Right cardiac atrium (tissue), 5 donors: Measurements from ENCODE around the gene PWP2. TPM values are rescaled to one million over a fixed set of nuclear protein-coding genes. Genes with fewer than 3 reads are reported as not detected.

ENCODE experiments used
- ATAC-seq, 2 donors: fragments of 200-7000 bp; cut with Tn5 transposase; one replicate each; pipeline versions ENCODE4 v1.8.0 to v1.9.1; 2020; ENCODE audit warnings: moderate library complexity in 2 of 2, mild to moderate bottlenecking in 1 of 2
- DNase-seq, 3 donors: peaks; one replicate each; pipeline ENCODE4 v3.0.0-alpha.2; 2020
- H3K27ac ChIP-seq: one replicate; pipeline ENCODE4 v1.5.1; 2013; ENCODE audit warnings: mild to moderate bottlenecking, low read length, control low read depth, moderate library complexity
- H3K27me3 ChIP-seq: one replicate; pipeline ENCODE4 v1.6.1; 2013; ENCODE audit not compliant: control insufficient read depth, insufficient read depth
- H3K4me1 ChIP-seq: one replicate; pipeline ENCODE4 v1.6.1; 2013; ENCODE audit warnings: low read length; ENCODE audit not compliant: control insufficient read depth, insufficient read depth
- H3K4me3 ChIP-seq: one replicate; pipeline ENCODE4 v1.5.1; 2013; ENCODE audit warnings: low read length, control low read depth
- H3K9me3 ChIP-seq: one replicate; pipeline ENCODE4 v1.6.1; 2013; ENCODE audit warnings: low read length; ENCODE audit not compliant: control insufficient read depth
- WGBS: extraction: QIAGEN DNeasy Blood & Tissue Kit; methylation state at CpG from one replicate; pipeline ENCODE4 v1.1.7; 2013; 5-methylcytosine and 5-hydroxymethylcytosine counted together
- intact Hi-C, 4 donors: fragments of 100-400 bp; cut with DNase I; formaldehyde crosslinking; loops; one replicate each; pipeline versions ENCODE4 v1.11.0 to v1.14.0; 2022 to 2023
- polyA plus RNA-seq: library from polyadenylated mRNA; stranded (reverse); fragments of 200-250 nt; gene quantifications from one replicate; pipeline ENCODE4 v1.2.3, GENCODE V29; 2013
- total RNA-seq, 4 donors: library from RNA; stranded (reverse); fragmentation: NEBNext Ultra II Directional; extraction: Animal tissue kit (Norgen Biotek cat#: 25700); gene quantifications; one replicate each; pipeline ENCODE4 v1.2.1, GENCODE V29; 2021
- donor health status: healthy with polysubstance abuse.
- donor health status: DM: no; HTN: yes; CAD: no.
- donor health status: DM: no; HTN: no; CAD: no.
- donor health status: DM: no; HTN: yes; CAD: no; lungs with severe emphysema.
- donor health status: DM: yes; HTN: yes; CAD: no.

PWP2 gene
- total and polyA plus RNA-seq, 5 donors = 0.94 to 8.9 (median 1.6) TPM

GRCh38 chr21:44067011-44067839 lies 40.0 kb upstream of the PWP2 start:
- intact Hi-C loops = no loop called here

GRCh38 chr21:44070391-44070790 lies 36.8 kb upstream of the PWP2 start:
- DNase-seq = no peak
- intact Hi-C loops = no loop called here

More at GRCh38 chr21:44067011-44067839, 40.0 kb upstream of the PWP2 start:
- DNase-seq (no peak), ATAC-seq (peak in 1 of 2 donors; percentile 9)
- Histone ChIP-seq H3K4me1 (no peaks in the 10 kb centered on the region), H3K9me3 (no peaks in the 10 kb centered on the region), H3K4me3 (no peak overlapping the region), H3K27ac (no peak overlapping the region), H3K27me3 (no peaks in the 10 kb centered on the region)
- WGBS = 79% methylated on average over 15 of the region's 15 CpGs

DNA sequence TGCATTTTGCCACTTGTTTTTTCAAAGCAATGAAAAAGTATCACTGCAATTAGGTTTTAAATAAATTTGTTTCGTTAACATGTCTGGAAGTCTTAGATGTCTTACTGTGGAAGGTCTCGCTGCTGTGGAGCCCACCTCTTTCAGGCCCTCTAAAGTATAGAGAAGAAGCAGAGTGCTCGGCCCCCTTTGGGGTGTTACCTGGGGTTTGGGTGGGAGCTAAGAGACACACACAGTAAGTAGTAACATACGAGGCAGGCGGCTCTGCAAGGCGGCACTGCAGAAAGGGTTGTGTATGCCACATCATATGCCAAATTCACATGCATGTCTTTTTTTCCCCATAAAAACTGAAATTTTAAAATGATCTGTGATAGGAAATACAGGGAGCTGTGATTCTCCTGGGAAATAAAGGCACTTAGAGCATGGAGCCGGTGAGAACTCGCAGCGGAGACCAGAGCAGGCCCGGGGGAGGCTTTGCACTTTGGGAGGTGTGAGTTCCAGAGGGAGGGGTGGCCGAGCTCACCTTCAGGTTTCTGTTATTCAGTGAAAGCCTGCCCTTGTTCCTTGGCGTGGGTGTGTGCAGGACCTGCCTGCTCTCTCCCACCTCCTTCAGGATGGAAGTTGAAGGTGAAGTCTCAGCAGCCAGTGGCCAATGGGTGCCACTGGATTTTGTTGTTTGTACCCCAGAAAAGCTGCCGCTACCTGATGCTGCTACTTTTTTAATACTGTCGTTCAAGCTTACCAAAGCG lies 35.7 kb upstream of the PWP2 start:
- no peaks in the 10 kb centered on the region for H3K27me3 ChIP-seq
- no peak overlapping the region for H3K4me3 ChIP-seq
- no peak overlapping the region for H3K27ac ChIP-seq
- no peaks in the 10 kb centered on the region for H3K9me3 ChIP-seq
- DNase-seq = no peak
- intact Hi-C loops = no loop called here
- 86% methylated on average over 15 of the region's 15 CpGs for WGBS
- H3K4me1 ChIP-seq = no peaks in the 10 kb centered on the region
- ATAC-seq = no peak

More at GRCh38 chr21:44070391-44070790, 36.8 kb upstream of the PWP2 start:
- Histone ChIP-seq H3K4me3 (no peak overlapping the region), H3K9me3 (no peaks in the 10 kb centered on the region), H3K27me3 (no peaks in the 10 kb centered on the region), H3K4me1 (no peaks in the 10 kb centered on the region), H3K27ac (no peak overlapping the region)
- 94% methylated on average over 7 of the region's 7 CpGs for WGBS
- no peak for ATAC-seq

DNA sequence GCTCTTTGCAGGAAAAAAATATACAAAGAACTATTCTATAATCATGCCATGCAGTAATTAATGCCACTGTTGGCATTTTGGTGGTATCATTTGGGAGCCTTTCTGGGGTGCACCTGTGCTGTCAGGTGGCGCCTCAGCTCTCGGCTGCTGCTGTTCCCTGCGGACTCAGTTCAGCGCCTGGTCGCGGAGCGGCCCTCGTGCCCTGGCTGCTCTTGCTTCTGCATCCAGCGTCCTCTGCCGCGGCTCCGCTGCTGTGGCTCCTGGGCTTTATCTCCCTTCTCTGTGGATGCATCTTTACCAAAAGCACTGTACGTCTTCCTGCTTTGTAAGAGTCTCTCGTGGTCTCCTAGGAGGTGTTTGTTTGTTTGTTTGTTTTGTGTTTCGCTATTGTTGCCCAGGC lies 35.1 kb upstream of the PWP2 start:
- H3K4me1 ChIP-seq = no peaks in the 10 kb centered on the region
- intact Hi-C loops = no loop called here
- no peak overlapping the region for H3K27ac ChIP-seq
- ATAC-seq = no peak
- H3K27me3 ChIP-seq = no peaks in the 10 kb centered on the region
- no peak overlapping the region for H3K4me3 ChIP-seq
- no peaks in the 10 kb centered on the region for H3K9me3 ChIP-seq
- no peak for DNase-seq
- WGBS = 95% methylated on average over 15 of the region's 15 CpGs

DNA sequence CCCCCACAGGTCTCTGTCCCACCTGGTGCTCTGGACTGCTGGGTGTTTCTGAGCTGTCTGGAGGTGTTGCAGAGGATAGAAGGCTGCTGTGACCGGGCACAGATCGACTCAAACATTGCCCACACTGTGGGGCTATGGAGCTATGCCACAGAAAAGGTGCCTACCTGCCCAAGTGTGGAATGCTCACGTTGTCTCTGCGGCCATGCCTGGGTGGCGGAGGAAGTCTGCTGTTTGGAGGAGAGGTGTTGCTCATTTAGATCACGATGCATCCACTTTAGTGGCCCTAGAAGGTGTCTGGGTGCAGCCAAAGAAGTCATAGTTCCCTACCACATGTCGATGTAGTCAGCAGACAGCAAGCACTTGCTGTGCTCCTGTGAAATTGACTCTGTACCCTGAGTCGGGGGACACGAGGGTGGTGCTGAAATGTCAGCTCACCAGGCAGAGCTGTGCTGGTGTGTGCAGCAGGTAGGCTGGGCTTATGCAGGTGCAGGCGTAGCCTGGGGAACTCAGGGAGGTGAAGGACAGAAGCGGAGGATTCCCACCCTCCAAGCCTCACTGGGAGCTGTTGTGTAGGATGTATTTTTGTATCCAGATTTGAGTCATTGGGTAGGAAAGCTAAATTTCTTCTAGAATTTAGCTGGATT lies 32.8 kb upstream of the PWP2 start:
- intact Hi-C loops = no loop called here
- Histone ChIP-seq H3K4me3 (no peak overlapping the region), H3K4me1 (no peaks in the 10 kb centered on the region), H3K9me3 (no peaks in the 10 kb centered on the region), H3K27ac (no peak overlapping the region), H3K27me3 (no peaks in the 10 kb centered on the region)
- ATAC-seq (peak in 1 of 2 donors; percentile 23), DNase-seq (no peak)
- 92% methylated on average over 11 of the region's 11 CpGs for WGBS

GRCh38 chr21:44076316-44076715 lies 30.9 kb upstream of the PWP2 start:
- 89% methylated on average over 5 of the region's 5 CpGs for WGBS
- Histone ChIP-seq H3K9me3 (no peaks in the 10 kb centered on the region), H3K4me1 (no peaks in the 10 kb centered on the region), H3K27me3 (no peaks in the 10 kb centered on the region), H3K27ac (no peak overlapping the region), H3K4me3 (no peak overlapping the region)
- intact Hi-C loops = no loop called here
- ATAC-seq = no peak
- DNase-seq = no peak

GRCh38 chr21:44078411-44078981 lies 28.7 kb upstream of the PWP2 start:
- Histone ChIP-seq H3K27me3 (no peaks in the 10 kb centered on the region), H3K4me1 (no peaks in the 10 kb centered on the region), H3K9me3 (no peaks in the 10 kb centered on the region), H3K4me3 (no peak overlapping the region), H3K27ac (no peak overlapping the region)
- ATAC-seq (no peak), DNase-seq (no peak)
- intact Hi-C loops = no loop called here
- 93% methylated on average over 5 of the region's 5 CpGs for WGBS

GRCh38 chr21:44079446-44079845 lies 27.8 kb upstream of the PWP2 start:
- Histone ChIP-seq H3K4me1 (peaks cover 3% of the 10 kb centered on the region), H3K27ac (no peak overlapping the region), H3K27me3 (no peaks in the 10 kb centered on the region), H3K9me3 (no peaks in the 10 kb centered on the region), H3K4me3 (no peak overlapping the region)
- ATAC-seq (no peak), DNase-seq (no peak)
- intact Hi-C loops = no loop called here
- 96% methylated on average over 3 of the region's 3 CpGs for WGBS

DNA sequence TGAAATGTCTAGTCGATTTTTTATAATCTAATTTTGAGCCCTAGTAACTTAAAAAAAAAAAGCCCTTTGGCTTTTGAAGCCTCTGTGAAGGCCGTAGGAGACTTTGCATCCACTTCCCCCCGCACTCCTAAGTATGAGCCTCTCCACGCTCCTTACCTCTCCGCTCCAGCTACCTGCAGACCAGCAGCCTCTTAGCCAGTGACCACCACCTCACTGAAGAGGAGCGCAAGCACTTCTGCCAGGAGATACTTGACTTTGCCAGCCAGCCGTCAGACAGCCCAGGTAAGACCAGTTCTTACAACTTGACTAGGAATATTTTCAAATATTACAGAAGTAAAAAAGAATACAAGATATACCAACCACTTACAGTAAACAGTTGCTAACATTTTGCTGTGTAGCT lies 27.4 kb upstream of the PWP2 start:
- Histone ChIP-seq H3K27ac (no peak overlapping the region), H3K4me3 (no peak overlapping the region), H3K27me3 (no peaks in the 10 kb centered on the region), H3K4me1 (peaks cover 5% of the 10 kb centered on the region), H3K9me3 (no peaks in the 10 kb centered on the region)
- intact Hi-C loops = no loop called here
- no peak for DNase-seq
- 89% methylated on average over 7 of the region's 7 CpGs for WGBS
- no peak for ATAC-seq

GRCh38 chr21:44082648-44083440 lies 24.4 kb upstream of the PWP2 start:
- Histone ChIP-seq H3K27me3 (no peaks in the 10 kb centered on the region), H3K9me3 (no peaks in the 10 kb centered on the region), H3K4me1 (peaks cover 18% of the 10 kb centered on the region), H3K27ac (peak overlapping the region; percentile 25), H3K4me3 (no peak overlapping the region)
- intact Hi-C loops = no loop called here
- WGBS = 71% methylated on average over 24 of the region's 24 CpGs
- ATAC-seq (peak in 1 of 2 donors; percentile 3), DNase-seq (peak in 1 of 3 donors; percentile 64)
